Measurements from ENCODE around the gene MFAP5. TPM values are rescaled to one million over a fixed set of nuclear protein-coding genes. Genes with fewer than 3 reads are reported as not detected.

Gene MFAP5
- total RNA-seq, 1 donor: 57.9 TPM

- H3K4me2 ChIP-seq (ENCODE audit: insufficient read depth, low read length): peak overlapping the region; percentile 34
- TF ChIP-seq CTCF (IDR thresholded peaks at IDR 0.05; ENCODE audit: extremely low read depth, low read depth, low read length): no peak
- no peaks in the 10 kb centered on the region for H4K20me1 ChIP-seq (ENCODE audit: insufficient read depth, low read length)
- H3K36me3 ChIP-seq (ENCODE audit: insufficient read depth, low read length): no peaks in the 10 kb centered on the region
- no peak overlapping the region for H3K27ac ChIP-seq (ENCODE audit: low read depth, low read length)
- DNase-seq (ENCODE audit: insufficient read length, low spot score, missing footprints): no peak
- no peak overlapping the region for H3K4me3 ChIP-seq (ENCODE audit: insufficient read depth, low read length)
- peaks cover 13% of the 10 kb centered on the region for H3K4me1 ChIP-seq (ENCODE audit: insufficient read depth, low read length)
- no peaks in the 10 kb centered on the region for H3K27me3 ChIP-seq (ENCODE audit: insufficient read depth, low read length)
- no peak overlapping the region for H2AFZ ChIP-seq (ENCODE audit: low read length)
- no peaks in the 10 kb centered on the region for H3K9me3 ChIP-seq (ENCODE audit: low read depth, low read length)
- H3K79me2 ChIP-seq (ENCODE audit: insufficient read depth, low read length): no peaks in the 10 kb centered on the region
These were observed 17.9 kb upstream of the MFAP5 start for GRCh38 chr12:8680533-8680932.

- H3K27me3 ChIP-seq (ENCODE audit: insufficient read depth, low read length): no peaks in the 10 kb centered on the region
- no peaks in the 10 kb centered on the region for H3K79me2 ChIP-seq (ENCODE audit: insufficient read depth, low read length)
- no peaks in the 10 kb centered on the region for H3K36me3 ChIP-seq (ENCODE audit: insufficient read depth, low read length)
- TF ChIP-seq CTCF (IDR thresholded peaks at IDR 0.05; ENCODE audit: extremely low read depth, low read depth, low read length): no peak
- H3K27ac ChIP-seq (ENCODE audit: low read depth, low read length): no peak overlapping the region
- H3K4me2 ChIP-seq (ENCODE audit: insufficient read depth, low read length): no peak overlapping the region
- DNase-seq (ENCODE audit: insufficient read length, low spot score, missing footprints): no peak
- peaks cover 13% of the 10 kb centered on the region for H3K4me1 ChIP-seq (ENCODE audit: insufficient read depth, low read length)
- no peak overlapping the region for H3K4me3 ChIP-seq (ENCODE audit: insufficient read depth, low read length)
- H3K9me3 ChIP-seq (ENCODE audit: low read depth, low read length): no peaks in the 10 kb centered on the region
- no peaks in the 10 kb centered on the region for H4K20me1 ChIP-seq (ENCODE audit: insufficient read depth, low read length)
- H2AFZ ChIP-seq (ENCODE audit: low read length): no peak overlapping the region
These were observed 16.1 kb upstream of the MFAP5 start for GRCh38 chr12:8678661-8679111.

GRCh38 chr12:8677362-8677761 is 14.7 kb upstream of the MFAP5 start:
- Histone ChIP-seq H2AFZ (ENCODE audit: low read length) (no peak overlapping the region), H3K27me3 (ENCODE audit: insufficient read depth, low read length) (no peaks in the 10 kb centered on the region), H3K4me3 (ENCODE audit: insufficient read depth, low read length) (no peak overlapping the region), H3K27ac (ENCODE audit: low read depth, low read length) (no peak overlapping the region), H3K79me2 (ENCODE audit: insufficient read depth, low read length) (no peaks in the 10 kb centered on the region), H3K36me3 (ENCODE audit: insufficient read depth, low read length) (no peaks in the 10 kb centered on the region), H3K4me1 (ENCODE audit: insufficient read depth, low read length) (peaks cover 13% of the 10 kb centered on the region), H3K9me3 (ENCODE audit: low read depth, low read length) (no peaks in the 10 kb centered on the region), H3K4me2 (ENCODE audit: insufficient read depth, low read length) (no peak overlapping the region), H4K20me1 (ENCODE audit: insufficient read depth, low read length) (no peaks in the 10 kb centered on the region)
- no peak for TF ChIP-seq CTCF (IDR thresholded peaks at IDR 0.05; ENCODE audit: extremely low read depth, low read depth, low read length)
- DNase-seq (ENCODE audit: insufficient read length, low spot score, missing footprints): no peak

GRCh38 chr12:8676651-8677050 is 14.0 kb upstream of the MFAP5 start:
- Histone ChIP-seq H3K4me2 (ENCODE audit: insufficient read depth, low read length) (no peak overlapping the region), H3K9me3 (ENCODE audit: low read depth, low read length) (no peaks in the 10 kb centered on the region), H2AFZ (ENCODE audit: low read length) (no peak overlapping the region), H3K27ac (ENCODE audit: low read depth, low read length) (no peak overlapping the region), H3K36me3 (ENCODE audit: insufficient read depth, low read length) (no peaks in the 10 kb centered on the region), H4K20me1 (ENCODE audit: insufficient read depth, low read length) (no peaks in the 10 kb centered on the region), H3K27me3 (ENCODE audit: insufficient read depth, low read length) (no peaks in the 10 kb centered on the region), H3K4me1 (ENCODE audit: insufficient read depth, low read length) (peaks cover 9% of the 10 kb centered on the region), H3K79me2 (ENCODE audit: insufficient read depth, low read length) (no peaks in the 10 kb centered on the region), H3K4me3 (ENCODE audit: insufficient read depth, low read length) (no peak overlapping the region)
- no peak for DNase-seq (ENCODE audit: insufficient read length, low spot score, missing footprints)
- TF ChIP-seq CTCF (IDR thresholded peaks at IDR 0.05; ENCODE audit: extremely low read depth, low read depth, low read length): no peak
